H9 (cell line): Measurements from ENCODE around the gene KRT6B. TPM values are rescaled to one million over a fixed set of nuclear protein-coding genes. Genes with fewer than 3 reads are reported as not detected.

Source experiments
- DNase-seq: peaks from one replicate; pipeline ENCODE4 v3.0.0-alpha.2; 2017
- H2AFZ ChIP-seq: one replicate; pipeline ENCODE4 v1.6.1; 2013; ENCODE audit warnings: mild to moderate bottlenecking, low read length, control low read depth, moderate library complexity
- H2AK5ac ChIP-seq: 2 replicates; pipeline ENCODE4 v1.6.1; 2013; ENCODE audit warnings: low read length, control low read depth, mixed read lengths; ENCODE audit not compliant: insufficient read length
- H2BK120ac ChIP-seq: one replicate; pipeline ENCODE4 v1.6.1; 2013; ENCODE audit warnings: low read depth, mild to moderate bottlenecking, low read length, control low read depth, inconsistent platforms; ENCODE audit not compliant: poor library complexity, severe bottlenecking
- H2BK12ac ChIP-seq: 2 replicates; pipeline ENCODE4 v1.6.1; 2013; ENCODE audit warnings: low read length, control low read depth, mixed read lengths, low read depth; ENCODE audit not compliant: insufficient read length
- H2BK15ac ChIP-seq: 2 replicates; pipeline ENCODE4 v1.6.1; 2013; ENCODE audit warnings: low read depth, low read length, control low read depth
- H2BK20ac ChIP-seq: one replicate; pipeline ENCODE4 v1.6.1; 2013; ENCODE audit warnings: low read depth, mild to moderate bottlenecking, low read length, control low read depth, inconsistent platforms; ENCODE audit not compliant: poor library complexity, severe bottlenecking
- H2BK5ac ChIP-seq: 2 replicates; pipeline ENCODE4 v1.6.1; 2013; ENCODE audit warnings: low read length, control low read depth, mixed read lengths; ENCODE audit not compliant: insufficient read length
- H3K14ac ChIP-seq: 2 replicates; pipeline ENCODE4 v1.6.1; 2013; ENCODE audit warnings: low read length, control low read depth; ENCODE audit not compliant: insufficient read depth
- H3K18ac ChIP-seq: 2 replicates; pipeline ENCODE4 v1.6.1; 2013; ENCODE audit warnings: low read depth, mild to moderate bottlenecking, mixed read lengths, low read length, control low read depth; ENCODE audit not compliant: insufficient read length
- H3K23ac ChIP-seq: 2 replicates; pipeline ENCODE4 v1.6.1; 2013; ENCODE audit warnings: low read length, control low read depth, mixed read lengths, low read depth; ENCODE audit not compliant: insufficient read length
- H3K23me2 ChIP-seq: 2 replicates; pipeline ENCODE4 v1.6.1; 2013; ENCODE audit warnings: low read depth, mild to moderate bottlenecking, mixed read lengths, low read length, control low read depth; ENCODE audit not compliant: insufficient read length, poor library complexity, severe bottlenecking
- H3K27ac ChIP-seq: 2 replicates; pipeline ENCODE4 v1.5.1; 2013; ENCODE audit warnings: low read length, control low read depth, mixed read lengths, low read depth; ENCODE audit not compliant: insufficient read length
- H3K27me3 ChIP-seq: 2 replicates; pipeline ENCODE4 v1.6.1; 2013; ENCODE audit warnings: low read length, control low read depth, inconsistent platforms; ENCODE audit not compliant: insufficient read depth
- H3K4ac ChIP-seq: 2 replicates; pipeline ENCODE4 v1.6.1; 2013; ENCODE audit warnings: low read depth, mild to moderate bottlenecking, control low read depth, inconsistent platforms, low read length, moderate library complexity
- H3K4me1 ChIP-seq: 2 replicates; pipeline ENCODE4 v1.6.1; 2013; ENCODE audit warnings: low read length, control low read depth, inconsistent platforms; ENCODE audit not compliant: insufficient read depth
- H3K4me2 ChIP-seq: 2 replicates; pipeline ENCODE4 v1.6.1; 2013; ENCODE audit warnings: low read length, control low read depth, mixed read lengths; ENCODE audit not compliant: insufficient read length, insufficient read depth
- H3K56ac ChIP-seq: 2 replicates; pipeline ENCODE4 v1.6.1; 2013; ENCODE audit warnings: low read depth, mild to moderate bottlenecking, mixed read lengths, low read length, control low read depth; ENCODE audit not compliant: insufficient read length
- H3K79me1 ChIP-seq: 2 replicates; pipeline ENCODE4 v1.6.1; 2013; ENCODE audit warnings: low read depth, mild to moderate bottlenecking, moderate library complexity, low read length, control low read depth, inconsistent platforms; ENCODE audit not compliant: insufficient read depth, poor library complexity, severe bottlenecking
- H3K79me2 ChIP-seq: 2 replicates; pipeline ENCODE4 v1.6.1; 2013; ENCODE audit warnings: low read length, control low read depth, inconsistent platforms; ENCODE audit not compliant: insufficient read depth
- H3K9ac ChIP-seq: 2 replicates; pipeline ENCODE4 v1.6.1; 2013; ENCODE audit warnings: low read length, control low read depth, mixed read lengths; ENCODE audit not compliant: insufficient read length; ENCODE audit errors: extremely low read depth
- H3K9me3 ChIP-seq: one replicate; pipeline ENCODE4 v1.6.1; 2013; ENCODE audit warnings: low read depth, low read length, inconsistent platforms; ENCODE audit not compliant: control insufficient read depth
- H3T11ph ChIP-seq: one replicate; pipeline ENCODE4 v1.6.1; 2013; ENCODE audit warnings: mild to moderate bottlenecking, low read length, control low read depth, inconsistent platforms
- H4K20me1 ChIP-seq: one replicate; pipeline ENCODE4 v1.6.1; 2013; ENCODE audit not compliant: control insufficient read depth, insufficient read length, insufficient read depth
- H4K5ac ChIP-seq: 2 replicates; pipeline ENCODE4 v1.6.1; 2013; ENCODE audit warnings: low read depth, mild to moderate bottlenecking, mixed read lengths, low read length, control low read depth; ENCODE audit not compliant: insufficient read length
- H4K8ac ChIP-seq: replicated peaks from 2 replicates; pipeline ENCODE4 v1.6.1; 2013; ENCODE audit warnings: low read length, control low read depth, mixed read lengths, low read depth; ENCODE audit not compliant: insufficient read length
- H4K91ac ChIP-seq: 2 replicates; pipeline ENCODE4 v1.6.1; 2013; ENCODE audit warnings: low read depth, mild to moderate bottlenecking, moderate library complexity, mixed read lengths, low read length, control low read depth; ENCODE audit not compliant: insufficient read length
- H3K27ac Mint-ChIP-seq, 3 experiments: 2 replicates in 2 of 3; 3 replicates in 1 of 3; pipeline ENCODE4 v1.8.0; 2020 to 2021; ENCODE audit warnings: mixed read lengths in 3 of 3, mild to moderate bottlenecking in 1 of 3, moderate library complexity in 1 of 3
- H3K27me3 Mint-ChIP-seq: 2 replicates; pipeline ENCODE4 v1.8.0; 2021; ENCODE audit warnings: low read depth, mild to moderate bottlenecking, moderate library complexity, mixed read lengths
- H3K36me3 Mint-ChIP-seq, 3 experiments: 2 replicates in 2 of 3; 3 replicates in 1 of 3; pipeline ENCODE4 v1.8.0; 2020 to 2021; ENCODE audit warnings: low read depth in 3 of 3, mixed read lengths in 3 of 3; ENCODE audit not compliant: insufficient read depth in 1 of 3
- H3K4me1 Mint-ChIP-seq, 2 experiments: 2 replicates each; pipeline ENCODE4 v1.8.0; 2020; ENCODE audit warnings: mixed read lengths in 2 of 2
- H3K4me3 Mint-ChIP-seq, 2 experiments: 2 replicates in 1 of 2; 3 replicates in 1 of 2; pipeline ENCODE4 v1.8.0; 2020 to 2021; ENCODE audit warnings: mild to moderate bottlenecking in 2 of 2, mixed read lengths in 2 of 2, moderate library complexity in 1 of 2
- H3K9me3 Mint-ChIP-seq, 2 experiments: 2 replicates in 1 of 2; 3 replicates in 1 of 2; pipeline ENCODE4 v1.8.0; 2020; ENCODE audit warnings: mild to moderate bottlenecking in 2 of 2, mixed read lengths in 2 of 2, moderate library complexity in 1 of 2
- WGBS: extraction: QIAGEN DNeasy Blood & Tissue Kit; methylation state at CpG from one replicate; pipeline ENCODE4 v1.1.7; 2013; ENCODE audit warnings: missing lambda C conversion rate, low lambda C conversion rate, mixed read lengths; ENCODE audit not compliant: insufficient read length; ENCODE audit errors: extremely low coverage; 5-methylcytosine and 5-hydroxymethylcytosine counted together
- total RNA-seq: library from RNA; stranded (reverse); gene quantifications from 2 replicates; pipeline ENCODE4 v1.2.1, GENCODE V29; 2021
- TF ChIP-seq, protein P1 (sequence below): fragments of 200-600 bp; sonication (generic); conservative IDR thresholded peaks from 3 replicates; pipeline ENCODE4 v1.8.0; 2021; ENCODE audit warnings: antibody characterized with exemption, mild to moderate bottlenecking

KRT6B gene
- total RNA-seq, 1 experiment from 2014 or later = not detected

DNA sequence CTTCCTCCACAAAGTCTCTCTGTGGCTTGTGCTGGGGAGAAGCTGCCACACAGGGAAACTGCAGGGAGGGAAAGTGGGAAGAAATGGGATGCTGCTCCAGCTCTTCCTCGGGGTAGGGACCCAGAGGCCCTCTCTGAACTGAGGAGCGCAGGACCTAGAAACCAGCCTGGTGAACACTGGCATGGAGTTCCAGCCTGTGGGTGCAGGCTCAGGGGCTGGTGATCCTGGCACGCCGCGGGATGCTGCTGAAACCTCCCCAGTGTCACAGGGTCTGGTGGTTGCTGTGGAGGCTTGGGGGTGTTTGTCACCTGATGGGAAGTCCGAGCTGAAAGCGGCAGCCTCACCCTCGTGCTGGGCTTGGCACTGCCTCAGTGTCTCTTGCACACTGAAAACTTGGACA is 12.5 kb downstream of the KRT6B start:
- no peak overlapping the region for H3K23ac ChIP-seq
- no peak overlapping the region for H2BK15ac ChIP-seq
- no peak overlapping the region for H3K14ac ChIP-seq
- H3K4me1 ChIP-seq = 0 out of 2 replicates have a peak, but pooled peaks cover 2% of the 10 kb centered on the region
- no peak overlapping the region for H3T11ph ChIP-seq
- Mint-ChIP-seq H3K4me3 (no peak overlapping the region), H3K9me3 (no peaks in the 10 kb centered on the region), H3K27ac (no peak overlapping the region), H3K27me3 (peaks cover 3% of the 10 kb centered on the region), H3K4me1 (peaks cover 20 to 32% of the 10 kb centered on the region in 2 experiments), H3K36me3 (no peaks in the 10 kb centered on the region)
- no peak overlapping the region for H2AK5ac ChIP-seq
- no peak overlapping the region for H2BK120ac ChIP-seq
- no peaks in the 10 kb centered on the region for H3K9me3 ChIP-seq
- H3K18ac ChIP-seq = no peak overlapping the region
- H3K27me3 ChIP-seq = no peaks in the 10 kb centered on the region
- no peak for DNase-seq
- H2BK20ac ChIP-seq = no peak overlapping the region
- no peak overlapping the region for H3K27ac ChIP-seq
- no peak overlapping the region for H2BK5ac ChIP-seq
- H4K20me1 ChIP-seq = no peaks in the 10 kb centered on the region
- no CpG with 5 or more reads among the region's 8 CpGs for WGBS
- H3K23me2 ChIP-seq = no peaks in the 10 kb centered on the region
- no peak overlapping the region for H3K4ac ChIP-seq
- no peak overlapping the region for H2AFZ ChIP-seq
- TF ChIP-seq, protein P1, sequence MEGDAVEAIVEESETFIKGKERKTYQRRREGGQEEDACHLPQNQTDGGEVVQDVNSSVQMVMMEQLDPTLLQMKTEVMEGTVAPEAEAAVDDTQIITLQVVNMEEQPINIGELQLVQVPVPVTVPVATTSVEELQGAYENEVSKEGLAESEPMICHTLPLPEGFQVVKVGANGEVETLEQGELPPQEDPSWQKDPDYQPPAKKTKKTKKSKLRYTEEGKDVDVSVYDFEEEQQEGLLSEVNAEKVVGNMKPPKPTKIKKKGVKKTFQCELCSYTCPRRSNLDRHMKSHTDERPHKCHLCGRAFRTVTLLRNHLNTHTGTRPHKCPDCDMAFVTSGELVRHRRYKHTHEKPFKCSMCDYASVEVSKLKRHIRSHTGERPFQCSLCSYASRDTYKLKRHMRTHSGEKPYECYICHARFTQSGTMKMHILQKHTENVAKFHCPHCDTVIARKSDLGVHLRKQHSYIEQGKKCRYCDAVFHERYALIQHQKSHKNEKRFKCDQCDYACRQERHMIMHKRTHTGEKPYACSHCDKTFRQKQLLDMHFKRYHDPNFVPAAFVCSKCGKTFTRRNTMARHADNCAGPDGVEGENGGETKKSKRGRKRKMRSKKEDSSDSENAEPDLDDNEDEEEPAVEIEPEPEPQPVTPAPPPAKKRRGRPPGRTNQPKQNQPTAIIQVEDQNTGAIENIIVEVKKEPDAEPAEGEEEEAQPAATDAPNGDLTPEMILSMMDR = no peak
- H3K56ac ChIP-seq = no peak overlapping the region
- H4K8ac ChIP-seq = no peak overlapping the region
- no peak overlapping the region for H4K5ac ChIP-seq
- H3K79me2 ChIP-seq = no peaks in the 10 kb centered on the region
- no peak overlapping the region for H4K91ac ChIP-seq
- no peak overlapping the region for H3K4me2 ChIP-seq
- no peak overlapping the region for H3K9ac ChIP-seq
- H2BK12ac ChIP-seq = no peak overlapping the region
- no peaks in the 10 kb centered on the region for H3K79me1 ChIP-seq
